ENCODE data around the gene STPG1.

DNA sequence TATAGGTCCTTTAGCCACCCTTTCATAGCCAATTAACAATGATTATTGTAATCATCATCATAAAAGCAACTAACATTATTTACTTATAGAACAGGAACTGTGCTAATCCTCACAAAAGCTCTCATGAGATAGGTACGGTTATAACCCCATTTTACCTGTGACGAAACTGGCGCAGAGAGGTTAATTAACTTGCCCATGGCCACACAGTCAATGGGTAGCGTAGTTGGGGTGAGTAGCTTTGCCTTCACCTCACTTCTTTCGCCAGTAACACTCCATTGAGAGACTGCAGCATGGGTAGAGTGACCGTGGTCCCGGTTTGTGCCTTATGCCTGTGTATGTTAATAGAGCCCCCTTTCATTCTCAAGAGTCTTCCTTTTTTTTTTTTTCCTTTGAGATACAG is 12.3 kb upstream of the STPG1 start:
- TF ChIP-seq EP300 (conservative IDR thresholded peaks at IDR 0.05; ENCODE audit: poor library complexity, severe bottlenecking) (no peak), EZH2 (IDR thresholded peaks at IDR 0.05; ENCODE audit: borderline replicate concordance, insufficient read depth, low read length, poor library complexity, severe bottlenecking) (no peak)
- TF ChIP-seq, protein P1, sequence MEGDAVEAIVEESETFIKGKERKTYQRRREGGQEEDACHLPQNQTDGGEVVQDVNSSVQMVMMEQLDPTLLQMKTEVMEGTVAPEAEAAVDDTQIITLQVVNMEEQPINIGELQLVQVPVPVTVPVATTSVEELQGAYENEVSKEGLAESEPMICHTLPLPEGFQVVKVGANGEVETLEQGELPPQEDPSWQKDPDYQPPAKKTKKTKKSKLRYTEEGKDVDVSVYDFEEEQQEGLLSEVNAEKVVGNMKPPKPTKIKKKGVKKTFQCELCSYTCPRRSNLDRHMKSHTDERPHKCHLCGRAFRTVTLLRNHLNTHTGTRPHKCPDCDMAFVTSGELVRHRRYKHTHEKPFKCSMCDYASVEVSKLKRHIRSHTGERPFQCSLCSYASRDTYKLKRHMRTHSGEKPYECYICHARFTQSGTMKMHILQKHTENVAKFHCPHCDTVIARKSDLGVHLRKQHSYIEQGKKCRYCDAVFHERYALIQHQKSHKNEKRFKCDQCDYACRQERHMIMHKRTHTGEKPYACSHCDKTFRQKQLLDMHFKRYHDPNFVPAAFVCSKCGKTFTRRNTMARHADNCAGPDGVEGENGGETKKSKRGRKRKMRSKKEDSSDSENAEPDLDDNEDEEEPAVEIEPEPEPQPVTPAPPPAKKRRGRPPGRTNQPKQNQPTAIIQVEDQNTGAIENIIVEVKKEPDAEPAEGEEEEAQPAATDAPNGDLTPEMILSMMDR (IDR thresholded peaks at IDR 0.05; ENCODE audit: poor library complexity, severe bottlenecking), result no peak

Data from neural cell (in vitro differentiated cells).